SH-SY5Y (cell line): ENCODE results near the gene SLC25A31.

Experiments used
- GATA2 ChIP-seq: IDR thresholded peaks from 2 replicates; pipeline ENCODE4 v1.6.1; 2011; ENCODE audit warnings: mild to moderate bottlenecking, low read depth, low read length
- GATA3 ChIP-seq: IDR thresholded peaks from 2 replicates; pipeline ENCODE4 v1.6.1; 2011; ENCODE audit warnings: low read depth, mild to moderate bottlenecking, low read length, moderate library complexity

Gene SLC25A31

DNA sequence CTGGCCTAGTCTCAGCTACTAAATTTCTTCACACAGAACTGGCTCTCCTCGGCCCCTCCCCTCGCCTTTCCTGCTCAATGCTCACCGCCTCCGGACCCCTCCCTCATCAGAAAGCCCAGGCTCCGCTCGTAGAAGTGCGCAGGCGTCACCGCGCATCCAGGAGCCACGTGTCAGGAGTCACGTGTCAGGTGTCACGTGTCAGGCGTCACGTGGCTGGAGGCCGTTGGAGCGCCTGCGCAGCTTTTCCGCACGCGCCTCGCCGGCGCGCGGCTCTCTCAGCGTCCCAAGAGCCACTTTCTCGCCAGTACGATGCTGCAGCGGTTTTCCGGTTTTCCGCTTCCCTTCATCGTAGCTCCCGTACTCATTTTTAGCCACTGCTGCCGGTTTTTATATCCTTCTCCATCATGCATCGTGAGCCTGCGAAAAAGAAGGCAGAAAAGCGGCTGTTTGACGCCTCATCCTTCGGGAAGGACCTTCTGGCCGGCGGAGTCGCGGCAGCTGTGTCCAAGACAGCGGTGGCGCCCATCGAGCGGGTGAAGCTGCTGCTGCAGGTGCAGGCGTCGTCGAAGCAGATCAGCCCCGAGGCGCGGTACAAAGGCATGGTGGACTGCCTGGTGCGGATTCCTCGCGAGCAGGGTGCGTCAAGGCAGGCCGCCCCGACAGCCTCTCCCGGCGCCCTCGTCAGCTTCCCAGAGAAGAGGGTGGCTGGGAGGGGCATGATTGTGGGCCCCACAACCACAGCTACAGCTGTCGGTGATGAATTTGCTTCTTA, at the start of gene SLC25A31:
TSS of gene SLC25A31 (plus strand) at position 259 of the 772 bp plus-strand sequence. CDS start at position 405, 146 bp downstream.
- no peak for TF ChIP-seq GATA2
- TF ChIP-seq GATA3, result no peak

GRCh38 chr4:127685292-127685691, 44.9 kb upstream of the SLC25A31 start:
- TF ChIP-seq GATA3, result no peak

DNA sequence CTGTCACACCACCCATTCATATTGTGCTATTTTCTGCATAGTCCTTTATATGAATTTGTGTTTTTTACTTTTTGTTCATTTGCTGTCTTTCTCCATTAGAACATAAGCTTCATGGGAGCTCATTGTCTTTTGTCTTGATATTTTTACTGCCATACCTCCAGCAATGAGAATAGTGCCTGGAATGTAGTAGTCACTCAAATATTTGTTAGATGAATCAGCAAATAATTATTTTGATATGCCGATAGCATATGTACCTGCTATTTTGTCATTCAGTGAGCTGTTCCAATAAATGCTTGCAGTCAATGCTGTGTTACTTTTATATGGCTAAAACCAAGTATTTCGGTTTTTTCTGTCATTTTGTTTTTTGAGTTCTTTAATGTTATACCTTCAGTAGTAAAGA, 43.5 kb upstream of the SLC25A31 start:
- TF ChIP-seq GATA2, result no peak
- TF ChIP-seq GATA3, result no peak

DNA sequence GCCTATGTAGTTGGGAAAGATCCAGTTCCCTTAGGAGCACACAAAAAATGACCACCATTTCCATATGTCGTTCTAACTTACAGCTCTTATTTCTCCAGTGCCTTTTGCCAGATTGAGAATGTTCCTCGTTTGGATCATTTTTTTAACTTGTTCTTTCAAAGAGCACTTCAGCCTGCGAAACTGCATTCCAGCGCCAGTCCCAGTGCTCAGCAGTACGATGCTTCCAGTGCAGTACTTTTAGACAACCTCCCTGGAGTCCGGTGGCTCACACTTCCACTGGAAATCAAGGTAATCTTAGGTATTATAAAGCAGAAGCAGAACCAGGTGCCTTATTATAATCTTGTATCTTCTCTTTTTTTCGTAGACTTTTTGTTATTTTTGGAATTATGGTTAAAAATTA, 42.6 kb upstream of the SLC25A31 start:
- TF ChIP-seq GATA3, result no peak
- TF ChIP-seq GATA2, result no peak

DNA sequence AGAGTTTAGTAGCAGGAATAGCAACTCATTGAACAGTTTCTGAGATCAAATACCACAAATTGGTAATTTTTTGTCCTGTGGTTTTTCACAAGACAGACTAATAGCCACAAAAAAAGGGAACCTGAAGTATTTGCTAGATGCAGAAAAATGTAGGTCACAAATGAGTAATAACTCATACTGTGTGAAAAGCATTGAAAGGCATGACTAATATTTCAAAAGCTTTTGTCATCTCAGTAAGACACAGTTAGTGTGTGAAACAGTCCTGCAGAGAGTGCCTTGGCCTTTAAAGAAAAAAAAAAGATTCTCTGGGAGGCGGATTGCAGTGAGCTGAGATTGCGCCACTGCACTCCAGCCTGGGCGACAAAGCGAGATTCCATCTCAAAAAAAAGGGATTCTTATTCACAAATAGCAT, 31.4 kb upstream of the SLC25A31 start:
- TF ChIP-seq GATA2, result no peak
- no peak for TF ChIP-seq GATA3

- TF ChIP-seq GATA3 (no peak), GATA2 (no peak)
These were observed 21.2 kb upstream of the SLC25A31 start for GRCh38 chr4:127708985-127709384.

- TF ChIP-seq GATA3 (no peak), GATA2 (no peak)
These were observed 20.7 kb upstream of the SLC25A31 start for GRCh38 chr4:127709456-127709855.

DNA sequence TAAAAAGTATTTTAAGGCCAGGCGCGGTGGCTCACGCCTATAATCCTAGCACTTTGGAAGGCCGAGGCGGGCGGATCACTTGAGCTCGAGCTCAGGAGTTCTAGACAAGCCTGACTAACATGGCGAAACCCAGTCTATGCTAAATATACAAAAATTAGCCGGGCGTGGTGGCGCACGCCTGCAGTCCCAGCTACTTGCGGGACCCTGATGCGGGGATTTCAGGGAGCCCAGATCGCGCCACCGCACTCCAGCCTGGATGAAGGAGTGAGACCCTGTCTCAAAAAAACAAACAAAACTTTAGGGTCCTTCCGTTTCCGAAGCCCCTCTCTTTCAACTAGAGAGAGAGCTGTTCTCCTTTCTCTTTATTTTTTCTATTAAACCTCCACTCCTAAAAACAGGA, 1.2 kb downstream of the SLC25A31 start:
- TF ChIP-seq GATA2 (no peak), GATA3 (no peak)

DNA sequence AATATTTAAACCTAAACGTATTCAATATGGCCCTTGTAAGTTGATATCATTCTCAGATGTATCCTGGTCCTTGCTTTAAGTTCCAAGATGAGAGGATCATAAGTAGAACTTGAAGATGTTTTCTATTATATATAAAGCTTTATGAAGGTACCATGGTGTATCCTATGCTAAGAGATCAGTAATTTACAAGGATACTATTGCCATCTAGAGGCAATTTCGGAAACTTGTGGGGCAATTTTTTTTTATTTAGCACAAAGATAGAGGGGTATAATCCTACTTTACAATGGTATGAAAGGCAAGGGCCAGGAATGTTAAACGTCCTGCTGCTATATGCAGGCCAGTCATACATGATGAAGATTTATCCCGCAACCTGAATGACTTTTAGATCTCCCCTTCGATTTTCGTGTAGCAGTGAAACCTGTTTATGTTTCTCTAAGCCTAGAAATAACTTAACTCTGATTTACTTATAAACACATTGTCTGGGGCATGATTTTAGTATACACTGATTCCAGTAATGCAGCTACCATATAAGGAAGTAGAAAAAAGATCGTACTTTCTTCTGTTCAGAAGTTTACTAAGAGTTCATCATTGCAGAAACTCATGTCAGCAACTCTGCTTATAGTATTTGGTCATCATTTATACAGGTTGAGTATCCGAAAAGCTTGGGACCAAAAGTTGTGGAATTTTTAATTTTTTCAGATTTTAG, 2.6 kb downstream of the SLC25A31 start:
- TF ChIP-seq GATA2, result no peak
- TF ChIP-seq GATA3, result no peak

DNA sequence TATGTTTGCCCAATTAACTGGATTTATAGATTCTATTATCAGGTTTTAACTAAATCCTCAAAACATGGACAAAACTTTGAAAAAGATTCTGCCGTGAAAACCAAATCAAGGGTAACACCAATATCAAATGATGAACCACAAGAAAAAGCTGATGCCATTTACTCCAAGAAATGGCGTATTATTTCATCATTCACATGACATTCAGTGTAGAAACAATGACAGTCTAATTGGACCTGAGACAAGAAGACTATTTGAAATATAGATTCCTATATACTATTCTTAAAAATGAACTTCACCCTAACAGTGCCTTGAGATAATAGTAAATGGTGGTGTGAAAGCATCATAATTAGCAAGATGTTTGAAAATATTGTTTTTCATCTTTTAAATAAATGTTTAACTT, 4.8 kb downstream of the SLC25A31 start:
- no peak for TF ChIP-seq GATA2
- TF ChIP-seq GATA3, result no peak

DNA sequence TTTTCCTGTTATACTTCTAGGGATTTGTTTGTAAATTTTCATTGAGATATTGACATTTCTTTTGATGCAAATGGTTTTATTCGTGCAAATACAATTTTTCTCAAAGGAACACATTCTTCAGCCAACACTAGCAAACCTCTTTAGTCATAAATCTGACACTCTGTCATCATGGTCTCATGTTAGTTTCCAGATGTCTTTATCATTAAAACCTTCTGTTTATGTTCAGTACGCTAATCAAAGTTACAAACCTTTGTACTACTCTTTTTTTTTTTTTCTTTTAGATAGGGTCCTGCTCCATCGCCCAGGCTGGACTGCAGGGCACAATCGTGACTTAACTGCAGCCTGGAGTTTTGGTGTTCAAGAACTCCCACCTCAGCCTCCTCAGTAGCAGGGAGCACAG, 7.1 kb downstream of the SLC25A31 start:
- TF ChIP-seq GATA3 (no peak), GATA2 (no peak)

DNA sequence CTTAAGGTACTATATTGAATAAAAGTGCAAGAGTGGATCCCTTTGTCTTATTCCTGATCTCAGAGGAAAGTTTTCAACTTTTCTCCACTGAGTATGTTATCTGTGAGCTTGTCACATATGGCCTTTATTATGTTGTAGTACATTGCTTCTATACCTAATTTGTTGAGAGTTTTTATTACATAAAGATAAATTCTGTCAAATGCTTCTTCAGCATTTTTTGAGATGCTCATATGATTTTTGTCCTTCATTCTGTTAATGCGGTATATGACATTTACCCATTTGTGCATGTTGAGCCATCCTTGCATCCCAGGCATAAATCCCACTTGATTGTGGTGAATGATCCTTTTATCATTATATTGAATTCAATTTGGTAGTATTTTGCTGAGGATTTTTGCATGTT, 11.0 kb downstream of the SLC25A31 start:
- TF ChIP-seq GATA2 (no peak), GATA3 (no peak)

DNA sequence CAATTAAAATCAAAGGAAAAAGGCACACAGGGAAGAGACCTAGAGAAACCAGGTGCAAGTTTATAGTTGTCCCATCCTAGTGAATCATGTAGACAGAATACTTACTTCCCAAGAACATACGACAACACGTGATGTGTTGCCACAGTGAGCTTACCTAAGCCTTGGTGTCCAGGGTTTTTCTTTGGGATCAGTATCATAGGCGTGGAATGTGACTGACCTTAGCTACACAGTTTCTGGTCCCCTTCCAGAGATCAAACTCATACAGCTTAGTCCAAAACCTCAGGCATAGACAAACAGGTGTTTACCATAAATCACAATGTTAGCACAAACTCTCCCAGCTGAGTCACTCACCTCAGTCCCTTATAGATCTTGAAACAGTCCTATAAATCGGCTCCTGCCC, 17.7 kb downstream of the SLC25A31 start:
- TF ChIP-seq GATA3, result no peak
- TF ChIP-seq GATA2, result no peak

DNA sequence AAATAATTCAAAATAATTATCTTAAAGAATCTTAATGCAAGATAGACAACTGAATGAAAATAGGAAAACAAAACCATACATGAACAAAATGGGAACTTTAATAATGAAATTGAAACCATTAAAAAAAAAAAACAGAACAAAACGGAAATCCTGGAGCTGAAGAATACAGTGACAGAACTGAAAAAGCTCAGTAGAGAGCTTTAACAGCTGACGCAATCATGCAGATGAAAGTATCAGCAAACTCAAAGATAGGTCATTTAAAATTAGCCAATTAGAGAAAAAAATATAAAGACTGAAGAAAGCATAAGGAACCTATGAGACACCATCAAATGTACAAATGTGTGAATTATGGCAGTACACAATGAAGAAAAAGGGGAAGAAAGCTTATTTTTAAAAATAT, 18.8 kb downstream of the SLC25A31 start:
- TF ChIP-seq GATA3, result no peak
- TF ChIP-seq GATA2, result no peak

- TF ChIP-seq GATA2 (no peak), GATA3 (no peak)
These were observed 26.7 kb downstream of the SLC25A31 start for GRCh38 chr4:127756906-127757305.

DNA sequence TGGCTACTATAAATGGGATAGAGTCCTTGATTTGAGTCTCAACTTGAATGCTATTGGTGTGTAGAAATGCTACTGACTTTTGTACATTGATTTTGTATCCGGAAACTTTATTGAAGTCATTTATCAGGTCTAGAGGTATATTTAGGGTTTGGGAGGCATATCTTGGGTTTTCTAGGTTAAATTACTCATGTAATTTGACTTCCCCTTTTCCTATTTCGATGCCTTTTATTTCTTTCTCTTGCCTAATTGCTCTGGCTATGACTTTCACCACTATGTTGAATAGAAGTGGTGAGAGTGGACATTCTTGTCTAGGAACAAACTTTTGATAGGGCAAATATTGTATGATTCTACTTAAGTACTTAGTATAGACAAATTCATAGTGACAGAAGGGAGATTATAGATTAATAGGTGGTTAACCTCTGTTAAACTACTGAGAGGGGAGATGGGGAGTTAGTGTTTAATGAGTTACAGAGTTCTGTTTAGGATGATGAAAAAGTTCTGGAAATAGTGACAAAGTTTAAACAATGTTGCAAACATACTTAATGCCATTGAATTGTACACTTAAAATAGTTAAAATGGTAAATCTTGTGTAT, 29.1 kb downstream of the SLC25A31 start:
- no peak for TF ChIP-seq GATA3
- TF ChIP-seq GATA2, result no peak
